NCI-H2171 treated with DMSO at 0.1 percent for 48 hours (cell line): ENCODE results near the gene NDUFB2.
"Not testable (repeated sequence)": the region's sequence is repeated elsewhere in the genome, so short reads cannot be mapped to it uniquely, and the experiment has no call there.

Experiments
- DNase-seq: peaks from one replicate; lab custom pipeline; 2025; lab: John Stamatoyannopoulos, UW

The NDUFB2 gene

DNA sequence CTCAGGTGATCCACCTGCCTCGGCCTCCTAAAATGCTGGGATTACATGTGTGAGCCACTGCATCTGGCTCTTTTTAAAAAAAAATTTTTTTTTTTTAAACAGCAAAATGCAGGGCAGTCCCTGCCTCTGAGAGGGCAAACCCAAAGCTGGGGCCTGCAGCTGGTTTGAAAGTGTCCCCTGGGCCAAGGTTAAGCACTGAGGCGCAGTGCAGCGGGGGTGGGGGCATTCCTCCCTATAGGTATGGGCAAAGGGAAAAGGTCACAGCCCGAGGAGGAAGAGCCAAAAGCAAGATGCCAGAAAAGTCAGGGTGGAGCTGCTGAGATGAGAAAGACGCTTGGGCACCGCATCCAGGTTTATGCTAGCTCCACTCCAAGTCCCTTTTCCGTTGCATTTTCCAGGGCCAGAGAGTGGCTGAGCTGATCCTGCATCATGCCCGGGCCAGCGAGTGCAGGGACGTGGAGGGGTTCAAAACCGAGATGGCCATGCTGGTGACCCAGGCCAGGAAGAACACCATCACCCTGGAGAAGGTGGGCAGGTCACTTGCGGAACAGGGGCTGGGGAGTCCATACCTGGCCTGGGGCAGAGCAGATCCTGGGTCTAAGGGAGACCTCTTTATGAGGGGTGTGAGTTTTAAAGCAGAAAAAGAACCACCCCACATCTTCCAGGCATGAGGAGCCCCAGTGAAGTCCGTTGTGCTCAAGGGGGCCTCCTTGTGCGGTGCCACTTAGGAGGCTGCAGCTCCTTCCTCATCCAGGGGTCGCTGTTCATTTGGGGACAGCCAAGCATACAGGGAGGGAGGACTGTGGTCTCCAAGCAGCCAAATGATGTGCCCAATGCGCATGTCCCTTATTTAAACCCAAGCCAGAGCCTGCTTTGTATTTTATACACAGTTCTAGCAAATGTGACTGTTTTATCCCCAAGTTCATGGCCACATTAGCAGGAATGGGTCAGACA, 7.0 kb upstream of the NDUFB2 start:
- no peak for DNase-seq

DNA sequence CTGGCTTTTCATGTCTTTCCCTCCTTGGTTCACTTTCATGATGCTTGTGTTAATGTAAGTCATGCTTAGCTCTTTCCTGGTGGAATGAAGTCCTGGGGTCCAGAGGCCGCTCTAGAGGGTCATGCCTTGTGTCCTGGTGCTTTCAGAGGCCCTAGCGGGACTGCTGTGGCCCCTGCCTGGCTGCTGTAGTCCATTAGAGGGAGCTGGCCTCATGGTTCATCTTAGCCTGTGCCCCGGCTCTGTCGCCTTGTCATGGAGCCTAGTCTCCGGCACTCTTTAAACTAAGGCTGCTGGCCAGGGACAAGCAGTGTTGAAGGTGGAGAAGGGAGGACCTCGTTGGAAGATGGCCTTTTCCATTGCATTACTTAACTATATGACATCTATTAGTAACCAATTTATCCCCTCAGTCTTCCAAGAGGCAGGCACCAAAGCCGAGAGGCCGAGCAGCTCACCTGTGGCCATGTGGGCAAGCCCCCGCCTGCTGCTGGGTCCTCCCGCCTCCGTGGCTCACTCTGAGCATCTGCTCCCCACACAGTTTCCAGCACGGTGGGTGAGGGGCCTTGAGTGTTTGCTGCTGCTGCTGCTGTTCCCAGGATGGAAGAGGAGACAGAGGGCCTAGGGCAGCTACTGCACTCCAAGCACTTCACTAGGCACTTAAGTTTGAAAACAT, 5.0 kb upstream of the NDUFB2 start:
- DNase-seq: no peak

GRCh38 chr7:140693849-140694248, 2.7 kb upstream of the NDUFB2 start:
- not testable (repeated sequence) for DNase-seq

GRCh38 chr7:140694592-140694991, 1.9 kb upstream of the NDUFB2 start:
- no peak for DNase-seq

DNA sequence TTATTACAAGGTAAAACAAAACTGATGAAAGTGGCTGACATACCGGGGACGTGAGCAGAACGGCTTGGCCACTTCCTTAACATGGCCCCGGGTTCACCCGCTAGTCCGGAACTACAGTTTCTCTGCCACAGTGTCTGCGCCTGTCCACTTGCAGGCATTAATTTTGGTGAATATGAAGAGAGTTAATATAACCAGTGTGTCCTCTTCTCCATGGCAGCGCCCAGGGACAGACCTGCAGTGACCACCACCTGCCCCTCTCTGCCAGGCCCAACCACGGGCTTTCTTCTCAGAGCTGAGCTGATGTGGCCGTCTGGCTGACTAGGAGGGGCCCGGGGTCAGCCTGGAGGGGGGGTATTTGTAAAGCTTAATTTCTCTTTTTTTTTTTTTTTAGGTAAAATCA, 1.1 kb upstream of the NDUFB2 start:
- no peak for DNase-seq

- peak; percentile 86 for DNase-seq
These were observed 356 bp upstream of the NDUFB2 start for GRCh38 chr7:140696024-140696679.

GRCh38 chr7:140697447-140698143, 1.1 kb downstream of the NDUFB2 start:
- no peak for DNase-seq

- no peak for DNase-seq
These were observed 2.0 kb downstream of the NDUFB2 start for GRCh38 chr7:140698477-140698876.

DNA sequence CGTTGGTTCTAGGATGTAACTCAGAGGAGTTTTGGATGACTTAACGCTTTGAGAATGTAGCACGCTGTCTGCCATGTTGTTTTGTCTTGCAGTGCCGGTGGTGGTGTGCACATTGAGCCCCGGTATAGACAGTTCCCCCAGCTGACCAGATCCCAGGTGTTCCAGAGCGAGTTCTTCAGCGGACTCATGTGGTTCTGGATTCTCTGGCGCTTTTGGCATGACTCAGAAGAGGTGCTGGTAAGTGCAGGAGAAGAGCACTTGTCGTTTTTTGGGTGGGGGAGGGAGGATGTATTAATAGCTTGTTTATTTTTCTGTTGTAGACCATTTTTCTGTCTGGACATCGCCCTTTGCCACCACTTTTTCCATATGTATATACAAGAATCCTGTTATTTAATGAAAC, 6.3 kb downstream of the NDUFB2 start:
- no peak for DNase-seq

- no peak for DNase-seq
These were observed 7.7 kb downstream of the NDUFB2 start for GRCh38 chr7:140704205-140704604.

GRCh38 chr7:140707132-140707531, 10.6 kb downstream of the NDUFB2 start:
- no peak for DNase-seq

DNA sequence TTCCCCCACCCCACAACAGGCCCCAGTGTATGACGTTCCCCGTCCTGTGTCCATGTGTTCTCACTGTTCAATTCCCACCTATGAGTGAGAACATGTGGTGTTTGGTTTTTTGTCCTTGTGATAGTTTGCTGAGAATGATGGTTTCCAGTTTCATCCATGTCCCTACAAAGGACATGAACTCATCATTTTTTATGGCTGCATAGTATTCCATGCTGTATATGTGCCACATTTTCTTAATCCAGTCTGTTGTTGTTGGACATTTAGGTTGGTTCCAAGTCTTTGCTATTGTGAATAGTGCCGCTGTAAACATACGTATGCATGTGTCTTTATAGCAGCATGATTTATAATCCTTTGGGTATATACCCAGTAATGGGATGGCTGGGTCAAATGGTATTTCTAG, 12.3 kb downstream of the NDUFB2 start:
- not testable (repeated sequence) for DNase-seq

DNA sequence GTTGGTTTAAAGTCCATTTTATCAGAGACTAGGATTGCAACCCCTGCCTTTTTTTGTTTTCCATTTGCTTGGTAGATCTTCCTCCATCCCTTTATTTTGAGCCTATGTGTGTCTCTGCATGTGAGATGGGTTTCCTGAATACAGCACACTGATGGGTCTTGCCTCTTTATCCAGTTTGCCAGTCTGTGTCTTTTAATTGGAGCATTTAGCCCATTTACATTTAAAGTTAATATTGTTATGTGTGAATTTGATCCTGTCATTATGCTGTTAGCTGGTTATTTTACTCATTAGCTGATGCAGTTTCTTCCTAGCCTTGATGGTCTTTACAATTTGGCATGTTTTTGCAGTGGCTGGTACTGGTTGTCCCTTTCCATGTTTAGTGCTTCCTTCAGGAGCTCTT, 15.9 kb downstream of the NDUFB2 start:
- DNase-seq: not testable (repeated sequence)

DNA sequence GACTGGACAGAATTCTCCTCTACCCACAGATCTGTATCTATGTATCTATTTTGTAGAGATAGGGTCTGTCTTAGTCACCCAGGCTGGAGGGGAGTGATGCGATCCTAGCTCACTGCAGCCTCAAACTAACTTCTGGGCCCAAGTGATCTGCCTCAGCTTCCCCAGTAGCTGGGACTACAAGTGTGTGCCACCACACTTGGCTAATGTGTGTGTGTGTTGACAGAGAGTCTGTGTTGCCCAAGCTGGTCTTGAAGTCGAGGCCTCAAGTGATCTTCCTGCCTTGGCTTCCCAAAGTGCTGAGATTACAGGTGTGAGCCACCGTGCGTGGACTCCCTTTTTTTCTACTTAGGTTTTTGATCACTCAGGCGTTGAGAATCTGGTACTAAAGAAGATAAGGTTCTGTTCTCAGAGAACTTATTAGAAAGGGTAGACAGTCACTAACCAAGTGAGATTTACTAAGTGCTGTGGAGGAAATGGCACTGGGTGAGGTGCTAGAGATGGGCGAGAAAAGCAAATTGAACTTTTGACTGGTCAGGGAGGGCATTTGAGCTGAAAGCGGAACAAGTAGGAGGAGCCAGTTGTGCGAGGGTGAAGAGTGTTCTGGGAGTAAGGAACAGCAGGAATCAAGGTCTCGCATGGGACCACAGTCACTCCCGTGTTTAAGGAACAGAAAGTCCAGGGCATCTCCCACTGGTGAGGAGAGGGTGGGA, 18.0 kb downstream of the NDUFB2 start:
- no peak for DNase-seq

GRCh38 chr7:140719721-140720120, 23.2 kb downstream of the NDUFB2 start:
- DNase-seq: no peak

GRCh38 chr7:140722254-140722653, 25.7 kb downstream of the NDUFB2 start:
- DNase-seq: no peak

DNA sequence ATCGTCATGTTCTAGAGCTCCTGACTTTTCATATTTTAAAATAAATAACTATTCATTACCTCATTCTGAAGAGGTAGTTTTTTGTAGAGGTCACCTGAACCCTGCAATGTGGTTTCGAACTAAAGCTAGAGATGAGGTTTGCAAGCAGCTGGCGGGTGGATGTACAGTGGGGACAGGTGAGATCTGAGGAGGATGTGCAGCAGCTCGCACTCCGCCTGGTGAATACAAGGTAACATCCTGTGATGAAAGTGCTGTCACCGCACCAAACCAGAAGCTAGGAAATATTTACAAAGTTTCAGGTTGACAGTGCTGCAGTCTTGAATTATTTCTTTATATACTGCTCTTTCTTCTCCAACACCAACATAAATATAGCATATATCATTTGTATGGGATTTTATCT, 26.5 kb downstream of the NDUFB2 start:
- no peak for DNase-seq

DNA sequence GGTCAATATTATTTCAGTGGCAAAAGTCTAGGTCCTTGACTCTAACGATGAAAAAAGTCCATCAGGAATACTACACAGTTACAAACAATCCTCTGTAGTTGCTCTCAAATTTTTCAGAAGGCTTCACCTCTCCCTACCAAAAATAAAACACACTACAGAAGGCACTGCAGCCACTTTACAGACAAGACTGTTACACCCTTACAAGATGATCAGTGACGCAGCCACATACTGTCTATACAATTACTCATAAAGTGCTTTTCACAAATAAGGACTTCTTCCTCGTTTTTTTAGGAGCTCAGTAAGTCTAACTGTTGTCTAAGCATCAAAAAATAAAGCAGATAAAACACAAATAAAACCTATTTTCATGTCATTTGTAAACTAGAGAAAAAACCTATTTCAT, 27.1 kb downstream of the NDUFB2 start:
- no peak for DNase-seq

GRCh38 chr7:140724706-140725105, 28.2 kb downstream of the NDUFB2 start:
- no peak for DNase-seq

DNA sequence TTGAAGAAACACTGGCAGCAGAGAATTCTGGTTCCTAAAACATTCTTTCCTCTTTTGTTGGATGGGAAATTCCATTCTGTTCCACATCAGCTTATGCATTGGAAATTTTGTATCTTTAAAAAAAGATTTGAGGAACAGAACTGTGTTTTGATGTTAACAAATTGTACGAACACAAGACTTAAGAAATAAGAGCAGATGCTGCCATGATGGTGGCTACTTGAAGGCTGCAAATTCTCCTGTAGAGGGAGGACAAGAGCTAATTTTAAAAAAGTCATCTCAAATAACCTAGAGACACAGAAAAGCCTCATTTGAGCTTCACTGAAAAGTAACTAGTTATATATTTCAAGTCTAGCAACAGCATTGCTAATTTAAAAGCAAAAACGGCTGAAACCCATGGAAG, 29.8 kb downstream of the NDUFB2 start:
- DNase-seq: peak; percentile 47

- peak; percentile 53 for DNase-seq
These were observed 35.9 kb downstream of the NDUFB2 start for GRCh38 chr7:140732416-140732815.

DNA sequence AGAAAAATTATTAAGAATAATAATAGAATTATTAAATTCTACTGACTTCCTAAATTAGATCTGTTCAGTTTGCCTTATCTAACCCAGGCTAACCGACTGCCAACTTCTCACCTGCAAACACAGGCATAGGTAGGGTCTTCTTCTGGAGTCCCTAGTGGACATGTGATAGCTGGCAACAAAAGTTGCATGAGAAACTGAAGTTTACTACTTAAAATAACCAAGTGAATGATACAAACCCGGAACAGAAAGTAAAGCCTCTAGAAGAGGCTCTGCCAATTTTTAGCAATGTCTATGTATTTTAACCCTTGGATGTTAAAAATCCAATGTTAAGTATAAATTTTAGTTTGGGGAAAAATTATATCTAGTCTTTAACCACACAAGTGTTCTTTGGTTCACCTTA, 37.6 kb downstream of the NDUFB2 start:
- DNase-seq: no peak
